HEK293T (cell line): Measurements from ENCODE around the gene FTCD.

Experiments
- ARNT ChIP-seq: fragments of 450-650 bp; IDR thresholded peaks from 2 replicates; pipeline ENCODE4 v1.6.1; 2017; ENCODE audit warnings: mild to moderate bottlenecking
- FOXA1 ChIP-seq: fragments of 450-650 bp; IDR thresholded peaks from 2 replicates; pipeline ENCODE4 v1.6.1; 2016; ENCODE audit warnings: mild to moderate bottlenecking
- FOXK2 ChIP-seq: fragments of 450-650 bp; IDR thresholded peaks from 2 replicates; pipeline ENCODE4 v1.6.1; 2016; ENCODE audit warnings: mild to moderate bottlenecking
- FOXM1 ChIP-seq: fragments of 450-650 bp; IDR thresholded peaks from 2 replicates; pipeline ENCODE4 v1.6.1; 2017; ENCODE audit warnings: mild to moderate bottlenecking, borderline replicate concordance
- L3MBTL2 ChIP-seq: fragments of 450-650 bp; conservative IDR thresholded peaks from 2 replicates; pipeline ENCODE4 v1.6.1; 2016; ENCODE audit warnings: mild to moderate bottlenecking

- no peak for TF ChIP-seq FOXM1
- no peak for TF ChIP-seq ARNT
- TF ChIP-seq FOXK2 = no peak
- TF ChIP-seq FOXA1 = no peak
- no peak for TF ChIP-seq L3MBTL2
Measured at GRCh38 chr21:46109313-46110221, 45.8 kb downstream of the FTCD start.
